ENCODE measurements around the gene WDR45.

DNA sequence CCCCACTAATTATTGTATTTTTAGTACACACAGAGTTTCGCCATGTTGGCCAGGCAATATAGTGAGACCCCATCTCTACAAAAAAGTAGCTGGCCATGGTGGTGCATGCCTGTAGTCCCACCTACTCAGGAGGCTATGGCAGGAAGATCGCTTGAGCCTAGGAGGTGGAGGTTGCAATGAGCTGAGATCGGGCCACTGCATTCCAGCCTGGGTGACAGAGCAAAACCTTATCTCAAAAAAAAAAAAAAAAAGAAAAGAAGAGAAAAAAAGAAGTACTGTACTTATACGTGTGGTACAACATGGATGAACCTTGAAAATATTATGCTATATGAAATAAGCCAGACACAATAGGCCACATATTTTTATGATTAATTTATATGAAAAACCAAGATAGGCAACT is 9.9 kb upstream of the WDR45 start:
- TF ChIP-seq POLR2AphosphoS5 (IDR thresholded peaks at IDR 0.05; ENCODE audit: low read depth, low read length): no peak
- TF ChIP-seq, protein P1, sequence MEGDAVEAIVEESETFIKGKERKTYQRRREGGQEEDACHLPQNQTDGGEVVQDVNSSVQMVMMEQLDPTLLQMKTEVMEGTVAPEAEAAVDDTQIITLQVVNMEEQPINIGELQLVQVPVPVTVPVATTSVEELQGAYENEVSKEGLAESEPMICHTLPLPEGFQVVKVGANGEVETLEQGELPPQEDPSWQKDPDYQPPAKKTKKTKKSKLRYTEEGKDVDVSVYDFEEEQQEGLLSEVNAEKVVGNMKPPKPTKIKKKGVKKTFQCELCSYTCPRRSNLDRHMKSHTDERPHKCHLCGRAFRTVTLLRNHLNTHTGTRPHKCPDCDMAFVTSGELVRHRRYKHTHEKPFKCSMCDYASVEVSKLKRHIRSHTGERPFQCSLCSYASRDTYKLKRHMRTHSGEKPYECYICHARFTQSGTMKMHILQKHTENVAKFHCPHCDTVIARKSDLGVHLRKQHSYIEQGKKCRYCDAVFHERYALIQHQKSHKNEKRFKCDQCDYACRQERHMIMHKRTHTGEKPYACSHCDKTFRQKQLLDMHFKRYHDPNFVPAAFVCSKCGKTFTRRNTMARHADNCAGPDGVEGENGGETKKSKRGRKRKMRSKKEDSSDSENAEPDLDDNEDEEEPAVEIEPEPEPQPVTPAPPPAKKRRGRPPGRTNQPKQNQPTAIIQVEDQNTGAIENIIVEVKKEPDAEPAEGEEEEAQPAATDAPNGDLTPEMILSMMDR (IDR thresholded peaks at IDR 0.05): no peak
- TF ChIP-seq TCF7L2 (IDR thresholded peaks at IDR 0.05; ENCODE audit: low read depth, low read length): no peak
